ENCODE results near the gene OVOL3. TPM values are rescaled to one million over a fixed set of nuclear protein-coding genes. Genes with fewer than 3 reads are reported as not detected.

OVOL3 gene
- total RNA-seq, 1 donor from 2014 or later, result not detected

DNA sequence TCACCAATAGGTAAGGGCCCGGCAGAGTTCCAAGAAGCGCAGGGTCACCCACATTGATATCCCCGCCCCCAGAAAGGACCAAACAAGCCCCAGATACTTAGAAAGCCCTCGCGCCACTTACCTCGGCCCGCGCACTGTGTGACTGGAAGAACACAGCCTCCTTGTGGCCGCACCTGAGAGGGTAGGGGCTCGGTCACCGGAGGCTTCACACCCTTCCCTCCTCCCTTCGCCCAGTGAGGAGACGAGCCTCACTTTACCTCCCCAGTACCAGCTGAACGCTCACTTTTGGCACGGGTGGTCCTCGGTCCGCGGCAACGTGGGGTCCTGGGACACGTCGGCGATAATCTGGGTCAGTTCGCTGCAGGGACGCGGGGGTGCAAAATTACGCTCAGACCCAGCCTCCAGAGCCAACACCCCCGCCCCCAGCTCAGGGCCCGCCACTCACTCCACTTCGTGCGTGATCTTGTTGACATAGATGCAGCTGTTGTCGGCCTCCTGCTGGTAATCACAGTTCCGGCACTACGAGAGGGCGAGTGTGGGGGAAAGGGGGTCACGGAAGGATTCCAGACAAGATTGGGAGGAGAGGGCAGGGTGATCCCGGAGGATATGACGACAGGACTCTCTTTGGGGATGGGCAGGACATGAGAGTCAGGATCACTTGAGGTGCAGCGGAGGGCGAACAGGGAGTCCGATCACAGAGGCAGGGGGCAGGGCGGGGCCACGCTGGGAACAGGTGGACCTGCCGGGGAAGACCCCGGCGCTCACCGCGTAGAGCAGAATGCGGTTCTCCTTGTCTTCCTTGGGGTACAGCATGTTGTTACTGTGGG is 3.2 kb downstream of the OVOL3 start:
- peaks cover 32% of the 10 kb centered on the region for H3K4me1 Mint-ChIP-seq (ENCODE audit: low read depth)
- TF ChIP-seq, protein P1, sequence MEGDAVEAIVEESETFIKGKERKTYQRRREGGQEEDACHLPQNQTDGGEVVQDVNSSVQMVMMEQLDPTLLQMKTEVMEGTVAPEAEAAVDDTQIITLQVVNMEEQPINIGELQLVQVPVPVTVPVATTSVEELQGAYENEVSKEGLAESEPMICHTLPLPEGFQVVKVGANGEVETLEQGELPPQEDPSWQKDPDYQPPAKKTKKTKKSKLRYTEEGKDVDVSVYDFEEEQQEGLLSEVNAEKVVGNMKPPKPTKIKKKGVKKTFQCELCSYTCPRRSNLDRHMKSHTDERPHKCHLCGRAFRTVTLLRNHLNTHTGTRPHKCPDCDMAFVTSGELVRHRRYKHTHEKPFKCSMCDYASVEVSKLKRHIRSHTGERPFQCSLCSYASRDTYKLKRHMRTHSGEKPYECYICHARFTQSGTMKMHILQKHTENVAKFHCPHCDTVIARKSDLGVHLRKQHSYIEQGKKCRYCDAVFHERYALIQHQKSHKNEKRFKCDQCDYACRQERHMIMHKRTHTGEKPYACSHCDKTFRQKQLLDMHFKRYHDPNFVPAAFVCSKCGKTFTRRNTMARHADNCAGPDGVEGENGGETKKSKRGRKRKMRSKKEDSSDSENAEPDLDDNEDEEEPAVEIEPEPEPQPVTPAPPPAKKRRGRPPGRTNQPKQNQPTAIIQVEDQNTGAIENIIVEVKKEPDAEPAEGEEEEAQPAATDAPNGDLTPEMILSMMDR (IDR thresholded peaks at IDR 0.05), result peak; percentile 42
- no peak for DNase-seq (ENCODE audit: low spot score)
- peaks cover 17% of the 10 kb centered on the region for H3K36me3 Mint-ChIP-seq (ENCODE audit: low read depth)
- peak overlapping the region; percentile 94 for H3K27ac Mint-ChIP-seq (ENCODE audit: unreplicated experiment)
- H3K4me3 Mint-ChIP-seq (ENCODE audit: unreplicated experiment), result peak overlapping the region; percentile 97
- H3K27me3 Mint-ChIP-seq (ENCODE audit: low read depth), result no peaks in the 10 kb centered on the region
- no peaks in the 10 kb centered on the region for H3K9me3 Mint-ChIP-seq (ENCODE audit: low read depth)

DNA sequence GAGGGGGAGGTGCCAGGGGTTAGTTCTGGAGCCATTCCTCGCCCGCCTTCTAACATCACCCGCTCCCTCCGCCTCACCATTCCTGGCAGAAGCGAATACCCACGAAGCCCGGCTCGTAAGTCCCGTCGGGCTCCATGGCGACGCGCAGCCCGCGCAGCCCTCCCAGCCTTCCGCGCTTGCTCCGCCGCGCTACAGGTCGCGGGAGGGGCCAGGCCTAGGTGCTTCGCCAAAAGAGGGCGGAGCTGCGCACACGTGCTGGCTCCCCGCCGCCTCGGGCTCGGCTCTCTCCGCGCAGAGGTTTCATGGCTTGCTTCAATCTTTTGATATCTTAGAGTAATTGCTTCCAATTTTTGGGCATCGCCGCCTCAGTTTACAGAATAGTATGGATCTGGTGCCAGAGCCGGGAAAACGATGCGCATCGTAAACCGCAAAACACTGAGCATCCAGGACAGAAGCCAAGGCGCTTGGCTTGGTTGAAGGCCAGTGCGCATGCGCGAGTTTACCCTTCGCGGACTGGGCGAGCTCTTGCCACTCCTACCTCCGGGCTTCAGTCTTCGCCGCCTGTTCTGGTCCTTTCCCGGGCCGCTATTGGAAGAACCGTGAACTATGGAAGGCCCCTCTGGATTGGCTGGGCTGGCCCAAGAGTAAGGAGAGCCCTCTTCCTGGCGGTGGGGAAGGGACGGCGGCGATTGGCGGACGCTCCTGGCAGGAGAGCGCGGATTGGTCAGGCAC is 3.9 kb downstream of the OVOL3 start, which contains the start of gene POLR2I:
Gene POLR2I (minus strand): TSS at position 155 of the 732 bp plus-strand sequence. CDS start 19 bp downstream, at position 136.
- DNase-seq (ENCODE audit: low spot score), result peak; percentile 100
- peak within 1 kb of the TSS; percentile 97 for H3K4me3 Mint-ChIP-seq (ENCODE audit: unreplicated experiment)
- H3K36me3 Mint-ChIP-seq (ENCODE audit: low read depth), result peaks cover 18% of the 10 kb centered on the region
- H3K4me1 Mint-ChIP-seq (ENCODE audit: low read depth), result peaks cover 34% of the 10 kb centered on the region
- H3K27me3 Mint-ChIP-seq (ENCODE audit: low read depth), result no peaks in the 10 kb centered on the region
- H3K9me3 Mint-ChIP-seq (ENCODE audit: low read depth), result no peaks in the 10 kb centered on the region
- TF ChIP-seq, protein P1 (IDR thresholded peaks at IDR 0.05), result no peak
- H3K27ac Mint-ChIP-seq (ENCODE audit: unreplicated experiment), result peak within 1 kb of the TSS; percentile 94

DNA sequence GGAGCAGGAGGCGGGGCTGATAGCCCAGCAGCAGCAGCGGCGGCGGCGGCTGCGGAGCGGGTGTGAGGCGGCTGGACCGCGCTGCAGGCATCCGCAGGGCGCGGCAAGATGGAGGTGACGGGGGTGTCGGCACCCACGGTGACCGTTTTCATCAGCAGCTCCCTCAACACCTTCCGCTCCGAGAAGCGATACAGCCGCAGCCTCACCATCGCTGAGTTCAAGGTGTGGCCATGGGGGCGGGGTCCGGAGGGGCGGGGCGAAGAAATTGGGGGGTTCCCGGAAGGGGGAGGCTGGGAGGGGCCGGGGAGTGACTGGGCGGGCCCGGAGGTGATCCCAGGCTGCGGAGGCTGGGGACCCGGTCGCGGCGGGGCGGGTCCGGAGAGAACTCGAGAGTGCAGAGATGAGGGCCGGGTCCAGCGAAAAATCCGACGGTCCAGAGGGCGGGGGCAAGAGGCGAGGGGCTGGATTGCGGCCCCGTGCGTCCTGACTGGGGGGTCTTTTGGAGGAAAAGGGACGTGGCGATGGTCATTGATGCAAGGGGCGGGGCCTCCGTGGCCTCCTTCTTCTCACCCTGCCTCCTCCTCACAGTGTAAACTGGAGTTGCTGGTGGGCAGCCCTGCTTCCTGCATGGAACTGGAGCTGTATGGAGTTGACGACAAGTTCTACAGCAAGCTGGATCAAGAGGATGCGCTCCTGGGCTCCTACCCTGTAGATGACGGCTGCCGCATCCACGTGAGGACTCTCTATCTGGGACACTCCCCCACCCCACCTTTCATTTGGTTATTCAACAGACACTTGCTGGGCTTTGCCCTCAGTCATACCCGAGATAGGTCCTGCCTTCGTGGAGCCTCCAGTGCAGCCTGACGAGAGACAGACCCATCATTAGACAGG is 4.8 kb downstream of the OVOL3 start, which contains the start of gene TBCB:
Gene TBCB (plus strand): TSS at position 16 of the 891 bp plus-strand sequence. CDS start 93 bp downstream, at position 109.
- no peak for DNase-seq (ENCODE audit: low spot score)
- Mint-ChIP-seq H3K9me3 (ENCODE audit: low read depth) (no peaks in the 10 kb centered on the region), H3K4me1 (ENCODE audit: low read depth) (peaks cover 39% of the 10 kb centered on the region), H3K4me3 (ENCODE audit: unreplicated experiment) (peak within 1 kb of the TSS; percentile 97), H3K36me3 (ENCODE audit: low read depth) (peaks cover 20% of the 10 kb centered on the region), H3K27me3 (ENCODE audit: low read depth) (no peaks in the 10 kb centered on the region), H3K27ac (ENCODE audit: unreplicated experiment) (peak within 1 kb of the TSS; percentile 94)
- TF ChIP-seq, protein P1 (IDR thresholded peaks at IDR 0.05), result no peak

DNA sequence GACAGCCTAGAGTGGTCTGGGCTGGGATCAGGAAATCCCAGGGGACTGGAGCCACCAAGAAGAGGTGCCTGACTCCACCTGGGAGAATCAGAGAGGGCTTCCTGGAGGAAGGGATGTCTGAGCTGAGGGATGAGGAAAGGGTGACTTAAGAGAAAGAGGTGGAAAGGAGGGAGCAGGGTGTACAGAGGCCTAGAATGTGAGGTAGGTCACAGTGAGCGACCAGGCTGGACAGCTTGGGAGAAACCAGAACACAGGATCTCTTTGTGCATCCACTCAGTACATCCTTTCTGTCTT is 5.3 kb downstream of the OVOL3 start:
- TF ChIP-seq, protein P1 (IDR thresholded peaks at IDR 0.05), result no peak
- no peaks in the 10 kb centered on the region for H3K27me3 Mint-ChIP-seq (ENCODE audit: low read depth)
- H3K4me1 Mint-ChIP-seq (ENCODE audit: low read depth), result peaks cover 39% of the 10 kb centered on the region
- H3K9me3 Mint-ChIP-seq (ENCODE audit: low read depth), result no peaks in the 10 kb centered on the region
- no peak for DNase-seq (ENCODE audit: low spot score)
- peaks cover 20% of the 10 kb centered on the region for H3K36me3 Mint-ChIP-seq (ENCODE audit: low read depth)
- H3K4me3 Mint-ChIP-seq (ENCODE audit: unreplicated experiment), result peak overlapping the region; percentile 97
- H3K27ac Mint-ChIP-seq (ENCODE audit: unreplicated experiment), result peak overlapping the region; percentile 94

Measured in chondrocyte (in vitro differentiated cells).